GM12874 (cell line): ENCODE data around the gene PKMYT1.

Source experiments
- CTCF ChIP-seq: IDR thresholded peaks from 2 replicates; pipeline ENCODE4 v1.5.1; 2011; ENCODE audit warnings: low read depth, mild to moderate bottlenecking, control low read depth, low read length, moderate library complexity; ENCODE audit not compliant: insufficient read depth

The PKMYT1 gene

DNA sequence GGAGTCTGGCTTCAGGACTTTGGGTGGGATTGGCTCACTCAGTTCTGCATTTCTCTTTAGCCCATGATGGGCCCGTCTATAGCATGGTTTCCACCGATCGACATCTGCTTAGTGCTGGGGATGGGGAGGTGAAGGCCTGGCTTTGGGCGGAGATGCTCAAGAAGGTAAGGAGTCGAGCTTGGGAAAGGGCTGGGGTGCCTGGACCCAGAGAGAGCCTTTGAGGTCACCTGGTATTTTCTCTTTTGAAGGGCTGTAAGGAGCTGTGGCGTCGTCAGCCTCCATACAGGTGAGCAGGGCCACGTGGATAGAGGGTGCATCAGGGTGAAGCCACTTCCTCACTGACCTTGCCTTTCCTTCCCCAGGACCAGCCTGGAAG, 45.7 kb upstream of the PKMYT1 start:
- TF ChIP-seq CTCF = no peak

- TF ChIP-seq CTCF = no peak
These were observed 45.1 kb upstream of the PKMYT1 start for GRCh38 chr16:3025032-3026002.

GRCh38 chr16:3023669-3024478, 43.6 kb upstream of the PKMYT1 start, which contains the start of the genes HCFC1R1 and THOC6:
Gene HCFC1R1, minus strand, starts transcription at chr16:3023942. Its CDS starts 1 bp downstream, at chr16:3023941.
Gene THOC6, plus strand, starts transcription at chr16:3024035. Its CDS starts 292 bp downstream, at chr16:3024327.
- no peak for TF ChIP-seq CTCF

DNA sequence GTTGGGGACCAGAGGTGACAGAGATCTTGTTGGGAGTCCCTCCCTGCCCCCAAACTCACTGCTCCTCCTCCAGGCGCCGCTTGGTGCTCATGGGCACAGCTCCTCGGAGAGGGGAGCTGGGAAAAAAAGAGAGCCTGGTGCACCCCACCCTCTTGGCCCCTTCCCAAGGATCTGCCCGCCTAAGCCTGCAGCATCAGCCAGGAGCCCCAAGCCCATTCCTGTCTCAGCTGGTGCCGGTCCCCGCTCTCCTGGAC, 43.1 kb upstream of the PKMYT1 start:
- TF ChIP-seq CTCF = no peak

DNA sequence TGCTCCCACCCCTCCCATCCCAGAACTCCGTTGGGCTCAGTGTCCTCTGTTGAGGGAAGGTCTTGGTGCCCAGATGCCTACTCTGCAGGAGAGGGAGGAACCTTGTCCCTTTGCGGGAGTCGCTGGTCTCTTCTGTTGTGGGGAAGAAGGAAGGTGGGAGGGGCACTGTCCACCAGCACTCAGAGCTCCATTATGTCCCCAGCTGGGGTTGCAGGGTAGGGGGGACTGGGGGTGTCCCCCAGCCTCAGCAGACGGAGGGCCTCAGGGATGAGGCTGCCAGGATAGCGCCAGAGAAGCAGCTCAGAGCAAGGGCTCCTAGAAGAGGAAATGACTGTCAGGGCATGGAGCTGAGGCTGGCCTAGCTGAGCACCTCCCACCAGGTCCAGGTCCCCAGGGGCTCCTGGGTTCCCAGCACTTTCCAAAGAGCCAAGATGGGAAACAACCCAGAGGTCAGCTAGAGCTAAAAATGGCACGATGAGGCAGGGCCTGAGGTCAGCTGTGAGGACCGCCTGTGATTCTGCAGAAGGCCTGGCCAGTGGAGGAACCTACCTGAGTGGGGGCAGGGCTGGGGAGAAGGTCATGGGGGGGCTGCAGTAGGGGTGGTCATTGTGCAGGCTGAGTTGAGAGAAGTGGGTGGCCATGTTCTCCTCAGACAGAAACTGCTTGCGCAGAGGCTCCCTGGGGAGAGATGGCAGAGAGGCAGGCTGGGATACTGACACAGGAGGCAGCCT, 42.6 kb upstream of the PKMYT1 start:
- no peak for TF ChIP-seq CTCF

- TF ChIP-seq CTCF = no peak
These were observed 42.0 kb upstream of the PKMYT1 start for GRCh38 chr16:3022208-3022683.
